Measurements from ENCODE around the gene CCDC18.
"Not testable (repeated sequence)": the region's sequence is repeated elsewhere in the genome, so short reads cannot be mapped to it uniquely, and the experiment has no call there.

CCDC18 gene

DNA sequence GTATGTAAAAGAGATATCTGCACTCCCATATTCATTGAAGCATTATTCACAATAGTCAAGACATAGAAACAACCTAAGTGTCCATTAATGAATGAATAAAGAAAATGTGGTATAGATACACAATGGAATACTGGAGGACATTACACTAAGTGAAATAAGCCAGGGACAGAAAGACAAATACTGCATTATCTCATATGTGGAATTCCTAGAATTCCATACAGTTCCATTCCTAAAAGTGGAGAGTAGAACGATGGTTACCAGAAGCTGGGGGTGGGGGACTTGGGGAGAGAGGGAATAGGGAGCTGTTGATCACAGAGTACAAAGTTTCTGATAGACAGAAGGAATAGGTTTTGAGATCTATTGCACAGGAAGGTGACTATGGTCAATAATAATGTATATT, 7.7 kb upstream of the CCDC18 start:
- no peak for FAIRE-seq

DNA sequence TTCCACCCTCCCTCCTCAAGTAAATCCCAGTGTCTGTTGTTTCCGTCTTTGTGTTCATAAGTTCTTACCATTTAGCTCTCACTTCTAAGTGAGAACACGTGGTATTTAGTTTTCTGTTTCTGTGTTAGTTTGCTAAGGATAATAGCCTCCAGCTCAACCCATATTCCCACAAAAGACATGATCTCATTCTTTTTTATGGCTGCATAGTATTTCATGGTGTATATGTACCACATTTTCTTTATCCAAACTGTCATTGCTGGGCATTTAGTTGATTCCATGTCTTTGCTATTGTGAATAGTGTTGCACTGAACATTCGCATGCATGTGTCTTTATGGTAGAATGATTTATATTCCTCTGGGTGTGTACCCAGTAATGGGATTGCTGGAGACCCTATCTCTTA, 5.9 kb upstream of the CCDC18 start:
- not testable (repeated sequence) for FAIRE-seq

DNA sequence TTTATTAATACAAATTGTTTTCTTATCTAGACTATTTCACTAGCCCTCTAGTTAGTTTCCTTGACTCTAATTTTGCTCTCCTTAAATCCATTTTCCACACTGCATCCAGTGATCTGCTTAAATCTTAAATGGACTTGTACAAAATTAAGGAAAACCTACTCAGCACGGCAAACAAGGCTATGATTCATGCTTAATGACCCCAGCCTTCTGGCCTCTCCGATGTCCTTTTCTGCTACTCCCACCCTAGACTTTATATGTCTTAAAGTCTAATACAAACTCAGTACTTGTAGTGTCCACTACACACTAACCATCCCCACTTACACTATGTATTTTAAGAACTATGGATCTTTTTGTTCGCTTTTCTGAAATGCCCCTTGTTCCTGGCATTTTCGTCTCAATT, 2.5 kb upstream of the CCDC18 start:
- FAIRE-seq = no peak

DNA sequence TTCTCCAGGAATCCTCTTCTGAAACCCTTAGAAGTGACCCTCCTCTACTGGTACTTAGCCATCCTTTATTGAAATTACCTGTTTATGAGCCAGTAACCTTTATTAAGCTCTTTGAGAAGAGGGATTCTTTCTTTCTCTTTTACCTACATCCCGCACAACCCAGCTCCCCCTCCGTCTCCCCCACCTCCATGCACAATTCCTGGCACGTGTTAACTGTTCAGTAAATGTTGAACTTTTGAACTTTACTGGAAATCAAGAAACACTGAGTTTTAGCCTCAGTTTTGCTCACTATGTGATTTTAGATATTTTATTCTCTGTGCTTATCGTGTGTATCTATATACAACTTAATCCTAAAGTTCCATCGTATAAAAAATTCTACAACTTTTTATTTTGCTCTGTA, 2.1 kb upstream of the CCDC18 start:
- no peak for FAIRE-seq

DNA sequence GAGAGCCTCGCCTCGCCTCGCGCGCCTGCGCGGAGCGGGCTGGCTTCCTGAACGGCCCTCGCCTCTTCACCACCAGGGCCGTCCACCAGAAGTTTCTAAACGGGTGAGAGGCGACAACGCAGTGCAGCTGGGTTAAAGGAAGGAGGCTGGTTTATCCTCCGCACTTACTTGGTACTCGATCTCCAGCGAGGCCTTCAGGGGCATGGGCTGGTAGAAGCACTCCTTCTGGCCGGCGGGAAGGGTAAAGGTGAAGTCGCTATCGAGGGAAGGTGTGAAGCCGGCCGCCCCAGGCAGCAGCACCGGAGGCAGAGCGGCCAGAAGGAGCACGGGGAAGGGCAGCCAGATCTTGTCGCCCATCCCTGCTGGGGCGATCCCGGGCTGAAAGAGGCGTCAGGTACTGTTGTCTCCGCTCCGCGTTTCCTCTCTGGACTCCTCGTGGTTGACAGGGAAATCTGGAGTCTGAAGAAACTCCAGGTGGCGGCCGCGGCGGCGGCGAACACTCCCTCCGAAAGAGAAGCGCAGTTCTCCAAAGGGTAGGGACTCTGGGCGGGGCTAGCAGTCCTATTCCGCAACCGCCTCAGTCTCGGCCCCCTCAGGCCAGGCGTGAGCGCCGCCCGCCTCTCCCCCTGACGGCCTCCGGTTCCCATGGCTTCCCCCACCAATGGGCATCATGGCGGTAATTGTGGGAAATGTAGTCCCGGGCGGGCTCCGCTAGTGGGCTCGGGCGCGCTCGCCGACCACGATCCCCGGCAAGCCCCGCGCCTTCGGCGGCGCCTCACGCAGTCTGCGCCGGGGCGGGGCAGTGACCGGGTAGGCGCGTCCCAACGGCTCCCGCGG, 420 bp upstream of the CCDC18 start, which contains the start of gene TMED5:
Gene TMED5, minus strand, starts transcription at position 528 of the 837 bp plus-strand sequence. Its CDS starts 171 bp downstream, at position 357.
- FAIRE-seq = no peak

DNA sequence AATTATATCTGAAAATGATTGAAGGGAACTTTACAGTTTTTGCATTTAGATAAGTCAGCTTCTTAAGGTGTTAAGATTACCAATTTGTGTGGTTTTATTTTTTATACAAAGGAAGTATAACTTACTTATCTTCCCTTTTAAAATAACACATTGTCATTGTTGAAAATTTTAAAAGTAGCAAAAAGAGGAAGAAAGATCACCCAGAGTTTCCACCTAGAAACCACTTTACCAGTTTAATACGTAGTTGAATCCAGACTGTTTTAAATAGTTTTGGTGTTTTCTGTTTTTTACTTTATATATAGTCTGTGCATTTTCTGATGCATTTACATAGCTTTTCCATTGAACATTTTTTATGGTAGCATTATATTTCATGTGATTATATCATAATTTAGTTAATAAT, 6.1 kb downstream of the CCDC18 start:
- no peak for FAIRE-seq

DNA sequence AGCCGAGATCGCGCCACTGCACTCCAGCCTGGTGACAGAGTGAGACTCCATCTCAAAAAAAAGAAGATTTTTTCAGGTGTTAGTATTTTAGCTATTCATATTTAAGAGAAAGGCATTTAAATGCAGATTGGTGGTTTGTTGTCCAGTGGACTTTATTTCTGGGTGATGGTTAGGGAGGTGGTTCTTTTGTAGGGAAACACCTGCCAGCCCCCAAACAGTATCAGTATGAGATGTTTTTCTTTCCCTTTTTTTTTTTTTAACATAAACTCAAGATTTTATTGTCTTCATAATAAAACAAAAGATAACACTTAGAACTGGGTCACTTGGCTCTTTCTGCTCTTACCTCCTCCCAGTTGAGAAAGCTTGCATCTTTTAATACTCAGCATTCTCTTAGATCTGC, 9.9 kb downstream of the CCDC18 start:
- no peak for FAIRE-seq

DNA sequence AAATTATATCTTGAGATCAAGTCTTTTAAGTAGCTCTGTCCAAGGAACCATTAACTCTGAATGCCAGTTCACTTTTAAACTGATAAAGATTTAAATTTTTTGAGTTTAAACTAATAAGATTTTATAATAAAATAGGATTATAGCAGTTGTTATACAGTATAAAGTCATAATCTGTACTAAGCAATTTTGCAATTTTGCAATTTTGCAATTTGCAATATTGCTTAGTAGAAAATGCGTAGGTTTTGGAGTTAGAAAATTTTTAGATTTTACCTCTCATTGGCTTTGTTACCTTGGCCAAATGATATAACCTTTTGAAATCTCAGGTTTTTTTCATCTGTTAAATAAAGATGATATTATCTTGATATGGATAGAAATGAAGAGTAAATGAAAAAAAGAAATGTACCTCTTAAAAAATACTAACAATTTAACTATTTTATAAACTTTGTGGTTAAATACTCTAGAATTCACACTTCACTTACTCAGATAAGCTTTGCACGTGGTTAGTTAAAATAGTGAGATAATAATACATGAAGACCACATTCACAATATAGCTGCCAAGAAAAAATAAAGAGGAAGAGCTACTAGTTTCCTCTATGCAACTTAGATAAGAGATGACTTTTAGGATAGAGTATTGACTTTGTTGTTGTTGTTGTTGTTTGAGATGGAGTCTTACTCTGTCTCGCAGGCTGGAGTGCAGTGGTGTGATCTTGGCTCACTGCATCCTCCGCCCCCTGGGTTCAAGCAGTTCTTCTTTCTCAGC, 13.9 kb downstream of the CCDC18 start:
- peak; percentile 41 for FAIRE-seq

DNA sequence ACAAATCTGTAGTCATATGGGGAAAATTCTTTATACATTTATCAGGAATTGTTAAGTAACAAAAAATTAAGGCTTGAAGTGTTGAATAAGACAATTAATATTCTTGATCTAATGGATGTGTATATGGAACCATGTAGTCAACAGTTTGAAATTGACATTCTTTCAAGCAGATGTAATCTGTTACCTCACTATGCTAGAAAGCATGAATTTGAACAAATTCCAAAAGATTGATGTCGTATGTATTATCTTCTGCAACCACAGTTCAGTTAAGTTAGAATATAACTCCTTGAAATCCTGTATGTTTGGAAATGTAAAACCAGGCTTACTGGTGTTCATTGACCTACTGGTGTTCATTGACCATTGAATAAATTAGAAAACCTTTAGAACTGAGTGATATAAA, 16.1 kb downstream of the CCDC18 start:
- FAIRE-seq = no peak

DNA sequence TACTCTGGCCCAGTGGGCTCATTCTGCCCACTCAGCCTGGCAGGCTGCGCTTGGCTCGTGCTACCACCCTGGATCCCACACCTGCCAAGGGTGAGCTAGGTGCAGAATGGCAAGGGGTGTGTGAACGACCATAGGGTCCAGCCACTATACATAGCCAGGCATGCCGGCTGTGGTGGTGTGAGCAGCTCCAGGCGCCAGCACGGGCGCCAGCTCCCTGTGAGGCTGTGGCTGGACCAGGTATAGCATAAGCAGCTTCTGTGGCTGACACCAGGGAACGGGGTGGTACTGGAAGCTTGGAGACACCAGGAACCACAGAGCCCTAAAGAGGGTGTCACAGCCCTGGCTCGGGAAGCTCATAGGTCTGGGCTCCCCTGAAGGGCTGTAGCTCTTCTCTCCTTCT, 18.6 kb downstream of the CCDC18 start:
- FAIRE-seq = no peak

DNA sequence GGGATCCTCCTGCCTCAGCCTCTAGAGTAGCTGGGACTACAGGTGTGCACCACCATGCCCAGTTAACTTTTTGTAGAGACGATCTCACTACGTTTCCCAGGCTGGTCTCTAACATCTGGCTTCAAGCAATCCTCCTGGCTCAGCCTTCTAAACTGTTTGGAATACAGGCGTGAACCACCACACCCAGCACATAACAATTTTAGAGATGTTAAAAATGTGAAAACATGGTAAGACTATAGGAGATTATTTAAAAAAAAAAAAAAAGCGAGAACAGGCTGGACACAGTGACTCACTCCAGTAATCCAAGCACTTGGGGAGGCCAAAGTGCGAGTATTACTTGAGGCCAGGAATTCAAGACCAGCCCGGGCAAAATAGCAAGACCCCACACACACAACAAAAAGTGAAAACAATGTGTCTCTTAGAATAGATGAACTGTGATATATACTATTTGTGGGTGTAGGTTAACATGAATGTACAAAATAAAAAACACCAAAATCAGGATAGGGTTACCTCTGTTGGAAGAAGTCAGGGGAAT, 19.6 kb downstream of the CCDC18 start:
- no peak for FAIRE-seq

DNA sequence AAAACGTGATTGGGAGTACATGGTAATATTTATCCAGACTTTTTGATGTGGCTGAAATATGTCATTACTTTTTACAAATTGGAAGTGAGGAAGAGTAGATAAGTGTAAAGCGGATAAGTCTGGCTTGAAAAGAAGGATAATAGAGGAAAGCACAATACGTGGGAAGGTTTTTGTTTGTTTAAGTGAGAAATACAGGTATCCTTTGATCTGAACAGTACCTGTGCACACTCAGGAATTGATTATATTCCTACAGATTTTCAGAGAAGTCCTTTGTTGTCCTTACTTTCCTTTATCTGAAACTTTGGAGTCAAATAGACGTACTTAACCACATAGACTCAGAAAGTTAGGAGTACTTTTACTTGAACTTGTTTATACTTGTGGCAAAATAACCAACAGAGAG, 20.2 kb downstream of the CCDC18 start:
- no peak for FAIRE-seq

DNA sequence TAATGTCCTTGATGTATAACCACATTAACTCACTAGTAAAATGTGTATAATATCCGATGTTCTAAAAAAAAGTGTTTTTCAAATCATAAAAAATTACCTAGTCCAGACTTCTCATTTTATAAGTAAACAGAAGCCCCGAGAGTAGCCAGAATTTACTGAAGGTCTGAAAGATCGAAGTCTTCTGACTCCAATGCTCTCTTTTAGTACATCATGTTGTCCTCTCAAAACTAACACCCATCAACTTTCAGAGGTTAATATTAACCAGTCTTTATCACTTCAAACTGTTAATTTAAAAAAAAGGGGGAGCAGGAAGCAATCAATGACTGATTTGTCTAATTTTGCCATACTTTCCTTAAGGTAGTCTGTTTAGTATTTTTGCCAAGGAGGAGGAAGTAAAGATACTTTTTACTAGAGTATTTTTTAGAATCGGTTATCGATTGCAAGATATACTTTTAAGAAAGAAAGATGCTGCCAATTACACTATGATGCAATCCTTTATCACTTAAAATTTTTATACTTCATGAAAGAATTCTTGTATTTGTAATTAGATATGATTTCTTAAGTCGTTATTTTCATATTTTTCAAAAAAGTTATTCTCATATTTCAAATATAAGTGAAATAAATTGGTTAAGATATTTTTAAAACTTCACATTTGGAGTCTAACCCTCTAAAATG, 25.5 kb downstream of the CCDC18 start:
- FAIRE-seq = no peak

DNA sequence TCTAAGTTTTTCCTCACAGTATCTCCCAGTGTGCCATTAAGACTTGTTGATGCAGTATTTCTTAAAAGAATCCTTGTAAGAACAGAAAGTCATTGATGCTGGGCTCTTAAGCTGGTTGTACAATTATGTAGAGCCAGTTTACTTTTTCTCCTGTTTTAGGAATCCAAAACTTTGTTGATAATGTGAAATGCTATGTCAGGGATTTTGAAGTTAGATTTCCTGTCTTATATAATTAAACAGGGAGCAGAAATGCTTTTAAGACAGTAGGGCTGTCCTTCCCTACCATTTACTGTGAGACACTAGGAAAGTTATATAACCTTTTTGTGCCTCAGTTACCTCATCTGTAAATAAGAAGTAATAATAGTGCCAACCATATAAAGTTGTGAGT, 26.0 kb downstream of the CCDC18 start:
- no peak for FAIRE-seq

DNA sequence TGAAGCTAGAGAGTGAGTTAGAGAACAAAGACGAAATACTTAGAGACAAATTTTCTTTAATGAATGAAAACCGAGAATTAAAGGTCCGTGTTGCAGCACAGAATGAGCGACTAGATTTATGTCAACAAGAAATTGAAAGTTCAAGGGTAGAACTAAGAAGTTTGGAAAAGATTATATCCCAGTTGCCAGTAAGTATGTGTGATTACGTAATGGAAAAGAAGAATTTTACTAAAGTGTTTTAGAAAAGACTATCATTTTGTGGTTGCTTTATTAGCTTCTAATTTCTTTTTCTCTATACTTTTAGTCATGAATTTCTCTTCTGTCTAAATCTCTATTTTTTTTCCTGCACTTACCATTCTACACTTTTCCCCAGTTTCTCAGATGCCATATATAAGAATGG, 26.7 kb downstream of the CCDC18 start:
- FAIRE-seq = no peak

DNA sequence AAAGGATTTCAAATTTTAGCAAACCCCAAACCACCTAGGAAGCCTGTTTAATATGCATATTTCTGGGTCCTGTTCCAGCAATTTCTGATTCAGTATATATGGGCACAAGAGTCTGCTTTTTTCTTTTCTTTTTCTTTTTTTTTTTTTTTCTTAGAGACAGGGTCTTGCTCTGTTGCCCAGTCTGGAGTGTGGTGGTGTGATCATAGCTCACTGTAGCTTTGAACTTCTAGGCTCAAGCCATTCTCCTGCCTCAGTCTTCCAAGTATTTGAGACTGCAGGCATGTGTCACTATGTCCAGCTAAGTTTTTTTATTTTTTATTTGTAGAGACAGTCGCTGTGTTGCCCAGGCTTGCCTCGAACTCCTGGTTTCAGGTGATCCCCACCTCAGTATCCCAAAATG, 34.8 kb downstream of the CCDC18 start:
- no peak for FAIRE-seq

DNA sequence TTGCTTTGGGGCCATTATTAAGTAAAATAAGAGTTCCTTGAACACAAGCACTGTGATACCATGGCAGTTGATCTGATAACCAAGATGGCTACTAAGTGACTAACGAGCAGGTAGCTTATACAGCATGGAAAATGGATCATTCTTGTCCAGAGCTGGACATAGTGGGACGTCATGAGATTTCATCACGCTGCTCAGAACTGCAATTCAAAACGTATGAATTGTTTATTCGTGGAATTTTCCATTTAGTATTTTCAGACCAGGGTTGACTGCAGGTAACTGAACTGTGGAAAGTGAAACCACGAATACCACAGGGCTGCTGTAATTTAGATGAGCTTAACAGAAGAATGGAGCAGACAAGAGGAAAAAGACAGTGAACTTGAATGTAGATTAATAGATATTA, 38.9 kb downstream of the CCDC18 start:
- no peak for FAIRE-seq

DNA sequence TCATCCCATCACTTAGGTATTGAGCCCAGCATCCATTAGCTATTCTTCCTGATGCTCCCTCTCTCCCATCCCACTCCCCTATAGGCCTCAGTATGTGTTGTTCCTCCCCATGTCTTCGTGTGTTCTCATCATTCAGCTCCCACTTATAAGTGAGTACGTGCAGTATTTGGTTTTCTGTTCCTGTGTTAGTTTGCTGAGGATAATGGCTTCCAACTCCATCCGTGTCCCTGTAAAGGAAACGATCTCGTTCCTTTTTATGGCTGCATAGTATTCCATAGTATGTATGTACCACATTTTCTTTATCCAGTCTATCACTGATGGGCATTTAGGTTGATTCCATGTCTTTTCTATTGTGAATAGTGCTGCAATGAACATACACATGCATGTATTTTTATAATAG, 40.2 kb downstream of the CCDC18 start:
- FAIRE-seq = not testable (repeated sequence)

DNA sequence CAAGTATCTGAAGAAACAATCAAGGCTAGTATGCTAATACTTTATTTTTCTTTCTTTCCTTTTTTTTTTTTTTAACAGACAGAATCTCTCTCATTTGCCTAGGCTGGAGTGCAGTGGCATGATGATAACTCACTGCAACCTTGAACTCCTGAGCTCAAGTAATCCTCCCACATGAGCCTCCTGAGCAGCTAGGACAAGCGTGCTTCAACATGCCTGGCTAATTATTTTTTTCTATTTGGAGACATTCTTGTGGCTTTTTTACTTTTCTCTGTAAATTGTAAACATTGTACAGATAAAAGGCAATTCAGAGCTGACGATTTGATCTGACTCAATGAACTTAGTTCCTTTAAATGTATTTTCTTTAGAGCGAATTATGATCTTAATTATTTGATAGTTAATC, 41.4 kb downstream of the CCDC18 start:
- no peak for FAIRE-seq

DNA sequence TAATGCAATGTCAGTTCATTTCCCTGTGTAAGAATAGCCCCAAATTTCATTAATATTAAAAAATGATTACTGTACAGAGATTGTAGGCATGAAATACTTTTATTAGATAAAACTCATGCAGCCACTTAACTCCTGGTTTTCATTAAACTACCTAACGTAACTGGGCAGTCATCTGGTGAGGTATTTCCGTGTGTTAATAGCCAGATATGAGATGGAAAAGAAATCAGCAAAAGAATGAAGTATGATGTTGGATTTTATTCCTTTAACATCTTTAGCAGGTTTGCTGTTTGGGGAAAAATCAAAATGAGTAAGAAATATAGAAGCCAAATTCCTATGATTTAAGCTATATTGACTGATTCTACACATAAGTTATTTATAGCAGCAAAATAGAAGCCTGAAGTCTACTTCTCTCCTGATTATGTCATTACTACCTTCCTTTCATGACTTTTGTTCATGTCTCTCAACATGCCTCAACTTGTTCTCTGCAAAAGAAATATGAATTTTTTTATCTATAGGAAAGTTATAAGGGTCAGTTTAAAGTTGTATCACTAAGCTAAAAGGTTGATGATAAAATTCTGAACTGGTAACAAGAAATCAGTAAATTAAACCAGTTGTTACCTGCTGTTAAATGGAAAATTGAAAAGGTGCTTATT, 42.6 kb downstream of the CCDC18 start:
- no peak for FAIRE-seq

DNA sequence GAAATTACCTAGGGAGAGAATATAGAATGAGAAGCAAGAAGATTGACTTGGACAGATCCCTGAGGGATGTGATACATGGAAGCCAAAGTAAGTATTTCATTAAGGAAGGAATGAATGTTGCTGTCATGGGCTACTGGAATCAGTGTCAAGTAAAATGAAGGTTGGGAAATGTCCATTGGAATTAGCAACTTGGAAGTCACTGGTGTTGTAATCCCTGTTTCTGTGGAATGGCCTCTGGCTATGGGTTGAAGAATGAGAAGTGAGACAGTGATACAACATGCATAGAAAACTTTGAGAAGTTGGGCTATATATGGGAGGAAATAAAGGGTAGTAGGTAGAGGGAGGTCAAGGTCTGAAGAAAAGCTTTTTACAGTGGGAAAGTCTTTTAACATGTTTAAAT, 54.7 kb downstream of the CCDC18 start:
- FAIRE-seq = no peak

DNA sequence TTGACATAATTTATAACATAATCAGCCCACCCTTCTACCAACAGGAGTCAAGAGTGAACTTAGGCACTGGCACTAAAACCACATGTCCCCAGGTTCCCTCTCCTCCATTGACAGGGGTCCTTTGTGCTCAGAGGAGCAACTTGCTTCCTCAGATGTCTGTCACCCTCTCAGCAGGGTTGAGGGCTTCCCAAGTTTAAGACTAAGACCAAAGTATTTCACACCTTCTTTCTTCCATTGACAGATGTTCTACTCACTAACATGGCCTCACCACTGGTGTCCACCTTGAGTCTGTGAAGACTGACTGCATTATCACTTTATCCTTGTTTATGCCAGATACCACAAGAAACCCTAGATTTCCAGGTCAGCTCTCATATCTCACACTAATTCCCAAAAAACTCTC, 56.5 kb downstream of the CCDC18 start:
- FAIRE-seq = no peak

DNA sequence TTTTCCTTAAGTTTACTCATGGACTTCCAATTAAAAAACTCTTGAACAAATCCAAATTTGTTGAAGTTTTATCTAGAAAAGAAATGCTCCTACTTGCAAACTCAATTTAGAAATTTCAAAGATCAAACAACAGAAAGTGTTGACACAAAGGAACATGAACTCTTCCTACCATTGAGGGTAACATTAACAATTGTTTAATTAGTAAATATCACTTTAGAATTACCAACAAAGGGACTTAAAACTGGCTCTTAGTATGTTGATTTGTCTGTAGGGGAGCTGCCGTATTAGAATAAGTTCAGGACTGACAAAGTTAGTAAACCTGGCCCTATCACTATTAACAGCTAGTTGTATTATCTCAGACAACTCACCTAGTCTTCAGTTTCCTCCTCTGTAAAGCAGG, 57.9 kb downstream of the CCDC18 start:
- FAIRE-seq = no peak

Data from colon (tissue), 2 donors.